Vagina (tissue), 2 donors: Measurements from ENCODE around the gene TAF11L8. TPM values are rescaled to one million over a fixed set of nuclear protein-coding genes. Genes with fewer than 3 reads are reported as not detected.
"Not testable (repeated sequence)": the region's sequence is repeated elsewhere in the genome, so short reads cannot be mapped to it uniquely, and the experiment has no call there.

Experiments used
- DNase-seq, 2 donors: peaks; one replicate each; pipeline ENCODE4 v3.0.0-alpha.2; 2017; ENCODE audit errors: extremely low spot score in 2 of 2
- H3K27ac ChIP-seq: fragments of 200-600 bp; sonication (generic); one replicate; pipeline ENCODE4 v1.5.1; 2019
- H3K27me3 ChIP-seq: fragments of 200-600 bp; sonication (generic); one replicate; pipeline ENCODE4 v1.5.1; 2019
- H3K36me3 ChIP-seq, 2 donors: fragments of 200-600 bp; sonication (generic); one replicate each; pipeline ENCODE4 v1.5.1; 2017 to 2019
- H3K4me1 ChIP-seq: fragments of 200-600 bp; sonication (generic); one replicate; pipeline ENCODE4 v1.5.1; 2019
- H3K4me3 ChIP-seq, 2 donors: fragments of 200-600 bp; sonication (generic); 1 replicate in 1 of 2; 2 replicates in 1 of 2; pipeline ENCODE4 v1.5.1; 2016 to 2019
- H3K9me3 ChIP-seq: fragments of 200-600 bp; sonication (generic); one replicate; pipeline ENCODE4 v1.5.1; 2019
- CTCF ChIP-seq, 3 experiments: fragments of 450-650 bp in 2 of 3; fragments of 200-600 bp in 1 of 3; sonication (generic) in 1 of 3; IDR thresholded peaks; one replicate each; pipeline ENCODE4 v1.5.1; 2017 to 2019; ENCODE audit warnings: antibody characterized with exemption in 3 of 3, mild to moderate bottlenecking in 2 of 3, moderate library complexity in 2 of 3
- POLR2A ChIP-seq, 2 donors: fragments of 450-650 bp; IDR thresholded peaks; one replicate each; pipeline ENCODE4 v1.6.1; 2017; ENCODE audit warnings: antibody characterized with exemption in 2 of 2, mild to moderate bottlenecking in 2 of 2, moderate library complexity in 2 of 2
- POLR2AphosphoS5 ChIP-seq, 2 donors: sonication (generic); formaldehyde crosslinking; IDR thresholded peaks; one replicate each; pipeline ENCODE4 v1.9.0; 2017; ENCODE audit warnings: antibody characterized with exemption in 2 of 2, mild to moderate bottlenecking in 2 of 2, low read depth in 1 of 2; ENCODE audit not compliant: insufficient read depth in 1 of 2
- intact Hi-C: fragments of 100-400 bp; cut with DNase I; formaldehyde crosslinking; loops from one replicate; pipeline ENCODE4 v1.15.1; 2023
- small RNA-seq: library from RNA; depleted of rRNA; stranded (forward); fragments of <200 nt; gene quantifications from one replicate; pipeline ENCODE3, GENCODE V24; 2016
- total RNA-seq: library from RNA; depleted of rRNA; stranded (reverse); fragments of >200 nt; gene quantifications from one replicate; pipeline ENCODE4 v1.2.3, GENCODE V29; 2016

The TAF11L8 gene
- total RNA-seq, 1 donor from 2014 or later = not detected

- no peak for DNase-seq
- TF ChIP-seq POLR2A (IDR thresholded peaks at IDR 0.05) = no peak
- TF ChIP-seq POLR2AphosphoS5 (IDR thresholded peaks at IDR 0.05; ENCODE audit: insufficient read depth in 1 of 2, low read depth in 1 of 2) = no peak
- no peak for TF ChIP-seq CTCF (IDR thresholded peaks at IDR 0.05)
- intact Hi-C loops = no loop called here
- H3K4me1 ChIP-seq = no peaks in the 10 kb centered on the region
- H3K36me3 ChIP-seq = no peaks in the 10 kb centered on the region
- H3K27me3 ChIP-seq = no peaks in the 10 kb centered on the region
- H3K4me3 ChIP-seq = no peak overlapping the region
- no peak overlapping the region for H3K27ac ChIP-seq
- H3K9me3 ChIP-seq = no peaks in the 10 kb centered on the region
These were observed 24.3 kb upstream of the TAF11L8 start for GRCh38 chr5:17614872-17615605.

GRCh38 chr5:17610092-17610491 is 19.3 kb upstream of the TAF11L8 start, which contains the start of gene TAF11L12:
TSS of gene TAF11L12 (plus strand) at chr5:17610392.
- intact Hi-C loops, H3K27me3 ChIP-seq, H3K9me3 ChIP-seq, H3K4me3 ChIP-seq, H3K4me1 ChIP-seq, H3K27ac ChIP-seq, H3K36me3 ChIP-seq, DNase-seq: not testable (repeated sequence)

DNA sequence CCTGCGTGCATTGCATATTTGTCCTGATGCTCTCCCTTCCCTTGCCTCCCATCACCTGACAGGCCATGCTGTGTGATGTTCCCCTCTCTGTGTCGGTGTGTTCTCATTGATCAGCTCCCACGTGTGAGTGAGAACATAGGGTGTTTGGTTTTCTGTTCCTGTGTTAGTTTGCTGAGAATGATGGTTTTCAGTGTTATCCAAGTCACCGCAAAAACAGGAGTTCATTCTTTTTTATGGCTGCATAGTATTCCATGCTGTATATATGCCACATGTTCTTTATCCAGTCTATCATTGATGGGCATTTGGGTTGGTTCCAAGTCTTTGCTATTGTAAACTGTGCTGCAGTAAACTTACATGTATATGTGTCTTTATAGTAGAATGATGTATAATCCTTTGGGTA is 16.7 kb upstream of the TAF11L8 start:
- H3K36me3 ChIP-seq, H3K4me1 ChIP-seq, H3K27ac ChIP-seq, H3K9me3 ChIP-seq, intact Hi-C loops, H3K27me3 ChIP-seq, DNase-seq, H3K4me3 ChIP-seq: not testable (repeated sequence)

GRCh38 chr5:17604951-17605350 is 14.2 kb upstream of the TAF11L8 start:
- no peaks in the 10 kb centered on the region for H3K36me3 ChIP-seq
- H3K27ac ChIP-seq = no peak overlapping the region
- no peak for TF ChIP-seq POLR2AphosphoS5 (IDR thresholded peaks at IDR 0.05; ENCODE audit: insufficient read depth in 1 of 2, low read depth in 1 of 2)
- no peak for TF ChIP-seq POLR2A (IDR thresholded peaks at IDR 0.05)
- no peak for TF ChIP-seq CTCF (IDR thresholded peaks at IDR 0.05)
- H3K4me1 ChIP-seq = no peaks in the 10 kb centered on the region
- no peaks in the 10 kb centered on the region for H3K9me3 ChIP-seq
- no peak overlapping the region for H3K4me3 ChIP-seq
- intact Hi-C loops = no loop called here
- DNase-seq = no peak
- no peaks in the 10 kb centered on the region for H3K27me3 ChIP-seq

DNA sequence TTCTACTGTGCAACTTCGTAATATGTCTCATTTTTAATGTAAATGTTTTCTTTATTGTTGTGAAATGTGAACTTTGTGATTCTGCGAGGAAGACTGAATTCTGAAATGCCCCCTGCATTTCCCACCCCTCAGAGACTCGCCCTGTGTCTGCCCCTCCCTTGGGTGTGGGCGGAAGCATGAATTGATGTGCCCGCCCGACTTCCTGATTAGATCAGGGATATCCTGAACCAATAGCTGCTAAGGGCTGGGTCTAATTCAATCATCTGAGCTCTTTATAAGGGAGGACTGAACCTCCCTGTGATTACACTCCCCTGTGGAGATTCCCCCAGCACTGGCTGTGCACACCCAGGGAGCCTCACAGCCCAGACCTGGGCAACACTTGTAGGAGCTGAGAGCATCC is 13.1 kb upstream of the TAF11L8 start, which contains the start of gene TAF11L11:
Gene TAF11L11, plus strand, starts transcription at position 304 of the 400 bp plus-strand sequence.
- H3K4me1 ChIP-seq, H3K27ac ChIP-seq, H3K9me3 ChIP-seq, DNase-seq, H3K27me3 ChIP-seq, intact Hi-C loops, H3K36me3 ChIP-seq, H3K4me3 ChIP-seq: not testable (repeated sequence)

- DNase-seq, H3K27me3 ChIP-seq, H3K9me3 ChIP-seq, H3K27ac ChIP-seq, H3K4me3 ChIP-seq, H3K36me3 ChIP-seq, H3K4me1 ChIP-seq, intact Hi-C loops: not testable (repeated sequence)
These were observed 7.0 kb upstream of the TAF11L8 start, which contains the start of gene TAF11L10 for GRCh38 chr5:17597728-17598127. TSS of gene TAF11L10 (minus strand) at chr5:17597828.

GRCh38 chr5:17594255-17594654 is 3.5 kb upstream of the TAF11L8 start, which contains the start of gene TAF11L9:
TSS of gene TAF11L9 (minus strand) at chr5:17594394.
- H3K9me3 ChIP-seq, H3K4me3 ChIP-seq, H3K27ac ChIP-seq, H3K27me3 ChIP-seq, H3K4me1 ChIP-seq, H3K36me3 ChIP-seq, DNase-seq, intact Hi-C loops: not testable (repeated sequence)

- H3K27me3 ChIP-seq, H3K36me3 ChIP-seq, H3K4me3 ChIP-seq, H3K27ac ChIP-seq, DNase-seq, intact Hi-C loops, H3K4me1 ChIP-seq, H3K9me3 ChIP-seq: not testable (repeated sequence)
These were observed 5.1 kb downstream of the TAF11L8 start, which contains the start of gene TAF11L7 for GRCh38 chr5:17585658-17586057. TSS of gene TAF11L7 (minus strand) at chr5:17585758.

Small RNAs within 50 kb of the gene (small RNA-seq; reads per million reads assigned to genes)
- gene AC233724.3 = not detected
- gene AC233724.6 = not detected
- not detected for gene AC233724.7

Other genes starting within 250 kb of the TAF11L8 start
- gene TAF11L2, start 92.7 kb downstream of the TAF11L8 start, total RNA-seq = not detected
- not detected for gene TAF11L3, start 72.6 kb downstream of the TAF11L8 start, total RNA-seq
- not detected for gene TAF11L4, start 69.2 kb downstream of the TAF11L8 start, total RNA-seq
- not detected for gene TAF11L5, start 65.7 kb downstream of the TAF11L8 start, total RNA-seq
- not detected for gene TAF11L6, start 62.3 kb downstream of the TAF11L8 start, total RNA-seq
- gene TAF11L7, start 5.2 kb downstream of the TAF11L8 start, total RNA-seq = not detected
- gene TAF11L9, start 3.4 kb upstream of the TAF11L8 start, total RNA-seq = not detected
- gene TAF11L10, start 6.9 kb upstream of the TAF11L8 start, total RNA-seq = not detected
- not detected for gene TAF11L11, start 13.2 kb upstream of the TAF11L8 start, total RNA-seq
- not detected for gene TAF11L12, start 19.4 kb upstream of the TAF11L8 start, total RNA-seq
- not detected for gene TAF11L13, start 41.1 kb upstream of the TAF11L8 start, total RNA-seq
- gene TAF11L14, start 43.5 kb upstream of the TAF11L8 start, total RNA-seq = not detected